OCI-LY3 (cell line): ENCODE measurements around the gene ZNF599.

Source experiments
- H2AFZ ChIP-seq: fragments of 200-600, 300-600 bp; shearing (Covaris generic); 2 replicates; pipeline ENCODE4 v1.6.0; 2014; ENCODE audit warnings: antibody characterized with exemption, low read depth, low read length
- H3K27ac ChIP-seq: fragments of 200-600, 300-600 bp; sonication (generic); 2 replicates; pipeline ENCODE4 v1.5.1; 2014; ENCODE audit warnings: mild to moderate bottlenecking, low read length, moderate library complexity, mixed read lengths
- H3K27me3 ChIP-seq: fragments of 200-600, 300-600 bp; sonication (generic); 2 replicates; pipeline ENCODE4 v1.6.1; 2014; ENCODE audit warnings: low read depth, low read length, mixed read lengths
- H3K36me3 ChIP-seq: fragments of 200-600, 300-600 bp; sonication (generic); replicated peaks from 2 replicates; pipeline ENCODE3; 2014; ENCODE audit warnings: low read depth, low read length, mixed read lengths
- H3K4me1 ChIP-seq: fragments of 300-600, 200-600 bp; sonication (generic); 2 replicates; pipeline ENCODE4 v1.6.1; 2014; ENCODE audit warnings: low read length, mixed read lengths
- H3K4me2 ChIP-seq: fragments of 200-600, 300-600 bp; sonication (generic); 2 replicates; pipeline ENCODE4 v1.6.1; 2014; ENCODE audit warnings: low read length, mixed read lengths
- H3K4me3 ChIP-seq: fragments of 300-600, 200-600 bp; sonication (generic); 2 replicates; pipeline ENCODE4 v1.5.1; 2014; ENCODE audit warnings: antibody characterized with exemption, mild to moderate bottlenecking, low read length, moderate library complexity
- H3K79me2 ChIP-seq: fragments of 300-600, 200-600 bp; shearing (Covaris generic); 2 replicates; pipeline ENCODE4 v1.6.1; 2014; ENCODE audit warnings: mild to moderate bottlenecking, low read length, mixed read lengths
- H3K9ac ChIP-seq: fragments of 300-600, 200-600 bp; shearing (Covaris generic); 2 replicates; pipeline ENCODE4 v1.6.0; 2014; ENCODE audit warnings: mild to moderate bottlenecking, low read length, moderate library complexity
- H3K9me3 ChIP-seq: fragments of 200-600, 300-600 bp; shearing (Covaris generic); 2 replicates; pipeline ENCODE4 v1.6.1; 2014; ENCODE audit warnings: low read length, mixed read lengths; ENCODE audit not compliant: insufficient read depth
- H4K20me1 ChIP-seq: fragments of 200-600, 300-600 bp; sonication (generic); 2 replicates; pipeline ENCODE4 v1.6.1; 2016; ENCODE audit warnings: low read length, mixed read lengths; ENCODE audit not compliant: insufficient read depth
- EZH2phosphoT487 ChIP-seq: fragments of 200-600 bp; shearing (Covaris generic); IDR thresholded peaks from 2 replicates; pipeline ENCODE4 v1.6.1; 2018; ENCODE audit warnings: antibody characterized with exemption, mixed run types, low read depth
- TF ChIP-seq, protein P1 (sequence below): fragments of 200-600, 300-600 bp; sonication (generic); IDR thresholded peaks from 2 replicates; pipeline ENCODE4 v1.5.1; 2014; ENCODE audit warnings: antibody characterized with exemption, low read length, low read depth

The ZNF599 gene

DNA sequence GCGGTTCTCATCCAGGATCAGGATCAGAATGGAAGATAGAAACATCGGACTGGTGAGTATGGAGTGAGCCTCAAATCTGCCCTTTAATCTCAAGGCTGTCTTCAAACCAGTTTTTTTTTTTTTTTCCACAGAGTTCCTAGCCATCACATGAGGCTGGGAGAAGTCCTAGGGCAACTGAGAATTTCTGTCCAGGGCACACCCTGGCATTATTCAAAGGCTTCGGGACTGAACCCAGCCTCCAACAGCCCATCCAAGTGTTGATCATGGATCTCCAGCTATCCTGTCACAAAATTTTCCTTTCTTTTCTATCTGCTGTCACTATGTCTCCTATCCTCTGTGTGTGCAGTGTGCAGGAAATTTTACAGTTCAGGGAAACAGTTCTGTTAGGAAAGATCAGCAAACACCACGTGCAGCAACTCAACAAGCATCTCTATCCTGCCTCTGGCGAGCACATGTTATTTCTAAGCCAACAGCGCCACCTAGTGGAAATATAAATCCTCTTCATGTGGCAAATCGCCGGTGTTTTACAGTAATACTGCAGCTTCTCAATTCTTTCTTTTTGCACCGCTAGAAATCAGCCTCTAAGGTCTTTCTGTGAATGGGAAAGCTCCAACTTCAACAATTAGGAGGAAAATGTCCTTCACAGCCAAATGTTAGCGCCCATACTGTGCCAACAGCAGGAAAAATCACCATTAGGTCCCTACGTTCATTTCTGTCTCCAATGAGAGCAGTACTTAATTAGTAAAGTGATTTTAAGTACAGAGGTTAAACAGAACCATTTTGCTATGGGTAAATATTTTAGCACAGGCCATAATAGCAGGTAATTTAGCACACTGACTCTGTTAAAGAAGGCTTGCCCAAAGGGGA, 60.4 kb downstream of the ZNF599 start:
- TF ChIP-seq EZH2phosphoT487, result no peak
- TF ChIP-seq, protein P1, sequence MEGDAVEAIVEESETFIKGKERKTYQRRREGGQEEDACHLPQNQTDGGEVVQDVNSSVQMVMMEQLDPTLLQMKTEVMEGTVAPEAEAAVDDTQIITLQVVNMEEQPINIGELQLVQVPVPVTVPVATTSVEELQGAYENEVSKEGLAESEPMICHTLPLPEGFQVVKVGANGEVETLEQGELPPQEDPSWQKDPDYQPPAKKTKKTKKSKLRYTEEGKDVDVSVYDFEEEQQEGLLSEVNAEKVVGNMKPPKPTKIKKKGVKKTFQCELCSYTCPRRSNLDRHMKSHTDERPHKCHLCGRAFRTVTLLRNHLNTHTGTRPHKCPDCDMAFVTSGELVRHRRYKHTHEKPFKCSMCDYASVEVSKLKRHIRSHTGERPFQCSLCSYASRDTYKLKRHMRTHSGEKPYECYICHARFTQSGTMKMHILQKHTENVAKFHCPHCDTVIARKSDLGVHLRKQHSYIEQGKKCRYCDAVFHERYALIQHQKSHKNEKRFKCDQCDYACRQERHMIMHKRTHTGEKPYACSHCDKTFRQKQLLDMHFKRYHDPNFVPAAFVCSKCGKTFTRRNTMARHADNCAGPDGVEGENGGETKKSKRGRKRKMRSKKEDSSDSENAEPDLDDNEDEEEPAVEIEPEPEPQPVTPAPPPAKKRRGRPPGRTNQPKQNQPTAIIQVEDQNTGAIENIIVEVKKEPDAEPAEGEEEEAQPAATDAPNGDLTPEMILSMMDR, result peak; percentile 88
- peak overlapping the region; percentile 27; the same call in 1 of the 2 replicates for H3K4me2 ChIP-seq
- peak overlapping the region; percentile 83 for H2AFZ ChIP-seq
- no peaks in the 10 kb centered on the region for H3K79me2 ChIP-seq
- peaks cover 4% of the 10 kb centered on the region; the same call in 1 of the 2 replicates for H3K4me1 ChIP-seq
- H4K20me1 ChIP-seq, result no peaks in the 10 kb centered on the region
- H3K27me3 ChIP-seq, result peaks cover 22% of the 10 kb centered on the region
- H3K9ac ChIP-seq, result no peak overlapping the region
- H3K4me3 ChIP-seq, result no peak overlapping the region
- H3K36me3 ChIP-seq, result no peaks in the 10 kb centered on the region
- H3K27ac ChIP-seq, result no peak overlapping the region
- no peaks in the 10 kb centered on the region for H3K9me3 ChIP-seq

DNA sequence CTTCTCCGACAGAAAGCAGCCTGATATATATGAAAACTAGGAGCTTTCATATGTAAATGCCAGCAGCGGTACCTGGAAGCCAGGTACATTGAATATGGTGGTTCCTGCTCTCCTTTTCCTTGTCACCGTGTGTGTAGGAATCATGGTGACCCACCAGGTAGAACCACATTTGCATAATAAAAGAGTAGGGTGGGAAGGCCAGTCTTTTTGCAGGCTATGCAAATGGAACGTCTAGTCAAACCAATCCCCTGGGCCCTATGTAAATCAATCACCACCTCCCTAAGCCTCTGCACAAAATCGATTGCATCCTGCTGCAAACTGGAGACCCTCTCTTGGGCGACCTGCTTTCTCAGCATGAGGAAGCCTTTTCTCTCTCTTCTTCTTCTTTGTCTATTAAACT, 61.1 kb downstream of the ZNF599 start:
- Histone ChIP-seq H3K9ac (no peak overlapping the region), H3K27me3 (peaks cover 22% of the 10 kb centered on the region), H3K4me3 (no peak overlapping the region), H3K9me3 (no peaks in the 10 kb centered on the region), H3K27ac (no peak overlapping the region), H3K79me2 (no peaks in the 10 kb centered on the region), H3K36me3 (no peaks in the 10 kb centered on the region), H3K4me1 (peaks cover 4% of the 10 kb centered on the region; the same call in 1 of the 2 replicates), H3K4me2 (no peak overlapping the region), H4K20me1 (no peaks in the 10 kb centered on the region), H2AFZ (no peak overlapping the region)
- no peak for TF ChIP-seq EZH2phosphoT487
- TF ChIP-seq, protein P1, result no peak
